K562 (cell line): ENCODE results near the gene MKRN1. TPM values are rescaled to one million over a fixed set of nuclear protein-coding genes. Genes with fewer than 3 reads are reported as not detected.
A peak's percentile ranks its signal among the peaks of the same experiment; 100 is the strongest.

ENCODE experiments used
- ATAC-seq: fragments of 200-7000 bp; cut with Tn5 transposase; 3 replicates; pipeline ENCODE4 v1.9.1; 2020; ENCODE audit warnings: moderate library complexity
- BruUV-seq: library from RNA; stranded (reverse); fragments of 400-500 nt; replicated peaks from 2 replicates; lab custom pipeline; 2021; lab: Mats Ljungman, UMichigan
- CTCF ChIA-PET: fragments of 300-600 bp; formaldehyde crosslinking; extraction: SDS; loops from one replicate; lab custom pipeline; 2021; ENCODE audit warnings: low intra/inter-chr PET ratio; lab: Yijun Ruan, JAX
- POLR2A ChIA-PET: fragments of 300-600, 350-650 bp; sonication (Branson Sonifier 250); formaldehyde crosslinking; extraction: SDS; loops from one replicate; lab custom pipeline; 2021; ENCODE audit warnings: antibody characterized with exemption, inconsistent platforms; lab: Yijun Ruan, JAX
- DNase-seq, 4 experiments: peaks; one replicate each; pipeline versions ENCODE4 v3.0.0 to v3.0.0-alpha.2; 2011 to 2018; ENCODE audit warnings: low spot score in 3 of 4, mixed read lengths in 3 of 4; ENCODE audit errors: extremely low read depth in 1 of 4
- FAIRE-seq: peaks from 2 replicates; lab custom pipeline; 2011; peaks lifted over from hg19 to GRCh38; lab: Jason Lieb, UNC
- H2AFZ ChIP-seq: 2 replicates; pipeline ENCODE4 v1.6.0; 2011; ENCODE audit warnings: low read depth, low read length, control low read depth, inconsistent platforms
- H3K27ac ChIP-seq: fragments of 200-600 bp; 3 replicates; pipeline ENCODE4 v1.8.0; 2011; ENCODE audit warnings: low read depth, mild to moderate bottlenecking, control low read depth, inconsistent platforms, low read length, moderate library complexity, mixed read lengths; ENCODE audit errors: extremely low read depth
- H3K27me3 ChIP-seq, 2 experiments: fragments of 300-600 bp in 1 of 2; 2 replicates in 1 of 2; 3 replicates in 1 of 2; pipeline versions ENCODE4 v1.6.0 to v1.8.0; 2011; ENCODE audit warnings: inconsistent platforms in 2 of 2, low read length in 2 of 2, mild to moderate bottlenecking in 1 of 2, mixed read lengths in 1 of 2, moderate library complexity in 1 of 2; ENCODE audit not compliant: control insufficient read depth in 2 of 2, insufficient read depth in 2 of 2
- H3K36me3 ChIP-seq: fragments of 300-600 bp; 3 replicates; pipeline ENCODE4 v1.8.0; 2011; ENCODE audit warnings: mild to moderate bottlenecking, low read length, inconsistent platforms; ENCODE audit not compliant: control insufficient read depth, insufficient read depth
- H3K4me1 ChIP-seq, 2 experiments: fragments of 200-600 bp in 1 of 2; replicated peaks in 1 of 2; 2 replicates in 1 of 2; 3 replicates in 1 of 2; pipeline versions ENCODE4 v1.5.1 to v1.8.0; 2011; ENCODE audit warnings: inconsistent platforms in 2 of 2, low read length in 2 of 2, mild to moderate bottlenecking in 1 of 2, mixed read lengths in 1 of 2, moderate library complexity in 1 of 2; ENCODE audit not compliant: control insufficient read depth in 2 of 2, insufficient read depth in 2 of 2
- H3K4me2 ChIP-seq: 2 replicates; pipeline ENCODE4 v1.6.1; 2011; ENCODE audit warnings: low read length, control low read depth, inconsistent platforms, mixed read lengths; ENCODE audit not compliant: insufficient read depth
- H3K4me3 ChIP-seq: fragments of 200-600 bp; sonication (generic), shearing (Covaris generic); 2 replicates; pipeline ENCODE4 v1.5.1; 2016; ENCODE audit warnings: control low read depth, inconsistent platforms
- H3K79me2 ChIP-seq: fragments of 200-600 bp; 3 replicates; pipeline ENCODE4 v1.8.0; 2011; ENCODE audit warnings: low read length, inconsistent platforms; ENCODE audit not compliant: control insufficient read depth, insufficient read depth
- H3K9ac ChIP-seq, 2 experiments: 2 replicates each; pipeline versions ENCODE4 v1.6.0 to v1.6.1; 2011; ENCODE audit warnings: low read depth in 2 of 2, low read length in 2 of 2, control low read depth in 1 of 2, inconsistent platforms in 1 of 2, mild to moderate bottlenecking in 1 of 2, mixed read lengths in 1 of 2; ENCODE audit not compliant: insufficient read depth in 1 of 2
- H3K9me1 ChIP-seq: one replicate; pipeline ENCODE4 v1.6.0; 2011; ENCODE audit warnings: inconsistent platforms, mild to moderate bottlenecking, low read length, moderate library complexity; ENCODE audit not compliant: control insufficient read depth, insufficient read depth
- H3K9me3 ChIP-seq: replicated peaks from 2 replicates; pipeline ENCODE4 v1.5.1; 2011; ENCODE audit warnings: low read depth, low read length, inconsistent platforms; ENCODE audit not compliant: control insufficient read depth, insufficient read depth
- H4K20me1 ChIP-seq: replicated peaks from 2 replicates; pipeline ENCODE4 v1.6.1; 2011; ENCODE audit warnings: low read length, inconsistent platforms, mixed read lengths; ENCODE audit not compliant: control insufficient read depth, insufficient read depth
- MAX ChIP-seq: sonication (generic); formaldehyde crosslinking; IDR thresholded peaks from 2 replicates; pipeline ENCODE4 v1.9.0; 2022; ENCODE audit warnings: mild to moderate bottlenecking, missing genetic modification reagents
- POU5F1 ChIP-seq: fragments of 150-350 bp; IDR thresholded peaks from 2 replicates; pipeline ENCODE4 v1.6.1; 2014; ENCODE audit warnings: borderline replicate concordance, low read length, low read depth, mild to moderate bottlenecking; ENCODE audit not compliant: partially characterized antibody
- TSC22D4 ChIP-seq: fragments of 450-650 bp; IDR thresholded peaks from 2 replicates; pipeline ENCODE4 v1.6.1; 2016; ENCODE audit warnings: missing genetic modification characterization, missing biosample characterization, control low read depth
- USF1 ChIP-seq: sonication (generic); formaldehyde crosslinking; IDR thresholded peaks from 2 replicates; pipeline ENCODE4 v1.9.0; 2022; ENCODE audit warnings: mild to moderate bottlenecking, missing genetic modification reagents
- ZNF124 ChIP-seq: sonication (generic); formaldehyde crosslinking; IDR thresholded peaks from 2 replicates; pipeline ENCODE4 v1.8.1; 2022; ENCODE audit warnings: missing genetic modification reagents
- WGBS: fragments of 100-300 bp; shearing (Covaris generic); methylation state at CpG from one replicate; pipeline ENCODE4 v1.1.6; 2016; ENCODE audit warnings: low coverage, mixed read lengths; ENCODE audit not compliant: insufficient coverage; ENCODE audit errors: missing lambda C conversion rate; 5-methylcytosine and 5-hydroxymethylcytosine counted together
- in situ Hi-C: fragments of 300-500 bp; cut with MboI; formaldehyde crosslinking; loops from 4 replicates; pipeline ENCODE4 v1.15.0; 2018; ENCODE audit warnings: inconsistent platforms, mixed read lengths
- intact Hi-C: fragments of 100-400 bp; cut with micrococcal nuclease; formaldehyde crosslinking; loops from 2 replicates; pipeline ENCODE4 v1.14.2; 2022
- polyA plus RNA-seq, 8 experiments: library from polyadenylated mRNA; depleted of rRNA in 4 of 8; stranded (reverse) in 5 of 8; unstranded in 3 of 8; fragments of >200 nt; fragmentation: Nextera tagmentation in 2 of 8; fragmentation: Illumina TruSeq in 1 of 8; extraction: Ambion mirVana in 2 of 8; extraction: Trizol in 1 of 8; gene quantifications; 2 replicates each; pipeline versions ENCODE4 v1.2.1 to v1.2.3, GENCODE V29; 2011 to 2014; ENCODE audit warnings: inconsistent platforms in 1 of 8, missing spikeins in 1 of 8
- total RNA-seq, 7 experiments: library from RNA; depleted of rRNA in 6 of 7; stranded (reverse); fragments of >200 nt in 6 of 7; fragmentation: Illumina TruSeq in 2 of 7; extraction: Trizol in 2 of 7; gene quantifications; 2 replicates each; pipeline versions ENCODE4 v1.2.1 to v1.2.3, GENCODE V29; 2011 to 2021; ENCODE audit warnings: low replicate concordance in 1 of 7

MKRN1 gene
- total and polyA plus RNA-seq, 9 of the 15 experiments (the other 6 are each of a cell fraction or from before 2014, with no cell fraction given), result 30.5 to 90.3 (median 76.0) TPM

- ChIA-PET POLR2A (interaction anchor here (0.6 to 1.9 kb wide), 4 partner anchors 10 to 28 kb away, joined by 3 to 7 read pairs (median 3); no protein-coding TSS in a partner anchor), CTCF (no interaction called here)
- Histone ChIP-seq H2AFZ (peak overlapping the region; percentile 57), H3K9me1 (no peaks in the 10 kb centered on the region), H3K79me2 (no peaks in the 10 kb centered on the region), H3K4me3 (no peak overlapping the region), H3K9ac (peak overlapping the region in 1 of 2 experiments; percentile 8; a peak in 1 of 4 replicates), H4K20me1 (peaks cover 10% of the 10 kb centered on the region; the same call in 1 of the 2 replicates), H3K4me2 (peak overlapping the region; percentile 41), H3K27me3 (peaks cover 38 to 46% of the 10 kb centered on the region in 2 experiments), H3K27ac (no peak overlapping the region), H3K4me1 (peaks cover 0 to 17% of the 10 kb centered on the region in 2 experiments; a peak in 3 of 5 replicates), H3K36me3 (no peaks in the 10 kb centered on the region), H3K9me3 (no peaks in the 10 kb centered on the region)
- TF ChIP-seq POU5F1 (no peak), MAX (CRISPR knock-in tag) (peak; percentile 57), USF1 (0 out of 2 replicates have a peak, but pooled peaks have one; percentile 32), TSC22D4 (no peak), ZNF124 (CRISPR knock-in tag) (0 out of 2 replicates have a peak, but pooled peaks have one; percentile 58)
- in situ Hi-C loops, result no loop called here
- FAIRE-seq (no peak), ATAC-seq (peak; percentile 62), DNase-seq (peak in 1 of 4 experiments; percentile 24)
- BruUV-seq, result no TSS peak
- WGBS, result 3% methylated on average over 31 of the region's 31 CpGs
- intact Hi-C loops, result no loop called here
Measured at GRCh38 chr7:140526787-140527664, 47.7 kb upstream of the MKRN1 start.
